Measurements from ENCODE around the gene TMOD2.
"Not testable (repeated sequence)": the region's sequence is repeated elsewhere in the genome, so short reads cannot be mapped to it uniquely, and the experiment has no call there.

The TMOD2 gene

GRCh38 chr15:51775967-51776816, 24.8 kb downstream of the TMOD2 start:
- peak; percentile 32 for DNase-seq

GRCh38 chr15:51776952-51777569, 25.7 kb downstream of the TMOD2 start:
- DNase-seq = peak; percentile 53

- no peak for DNase-seq
Measured at GRCh38 chr15:51780636-51781035, 29.2 kb downstream of the TMOD2 start.

GRCh38 chr15:51781506-51781905, 30.1 kb downstream of the TMOD2 start:
- no peak for DNase-seq

- DNase-seq = no peak
Measured at GRCh38 chr15:51782357-51782896, 31.0 kb downstream of the TMOD2 start.

GRCh38 chr15:51783967-51784366, 32.6 kb downstream of the TMOD2 start:
- DNase-seq = no peak

- not testable (repeated sequence) for DNase-seq
Measured at GRCh38 chr15:51787130-51787529, 35.7 kb downstream of the TMOD2 start.

- not testable (repeated sequence) for DNase-seq
Measured at GRCh38 chr15:51792474-51792873, 41.1 kb downstream of the TMOD2 start.

- DNase-seq = no peak
Measured at GRCh38 chr15:51793521-51794305, 42.3 kb downstream of the TMOD2 start.

- DNase-seq = no peak
Measured at GRCh38 chr15:51796847-51797401, 45.5 kb downstream of the TMOD2 start.

- DNase-seq = no peak
Measured at GRCh38 chr15:51798281-51798680, 46.9 kb downstream of the TMOD2 start.

GRCh38 chr15:51799282-51800252, 48.2 kb downstream of the TMOD2 start:
- no peak for DNase-seq

- DNase-seq = peak; percentile 2
Measured at GRCh38 chr15:51801391-51801835, 50.0 kb downstream of the TMOD2 start.

GRCh38 chr15:51802593-51802992, 51.2 kb downstream of the TMOD2 start:
- DNase-seq = no peak

GRCh38 chr15:51803965-51804364, 52.6 kb downstream of the TMOD2 start:
- no peak for DNase-seq

GRCh38 chr15:51806123-51806522, 54.7 kb downstream of the TMOD2 start:
- no peak for DNase-seq

- DNase-seq = no peak
Measured at GRCh38 chr15:51809457-51809856, 58.1 kb downstream of the TMOD2 start.

GRCh38 chr15:51812598-51812997, 61.2 kb downstream of the TMOD2 start:
- DNase-seq = no peak

- DNase-seq = no peak
Measured at GRCh38 chr15:51814606-51815005, 63.2 kb downstream of the TMOD2 start.

- no peak for DNase-seq
Measured at GRCh38 chr15:51816611-51817010, 65.2 kb downstream of the TMOD2 start.

GRCh38 chr15:51818150-51818549, 66.8 kb downstream of the TMOD2 start:
- no peak for DNase-seq

GRCh38 chr15:51825698-51826097, 74.3 kb downstream of the TMOD2 start:
- DNase-seq = no peak

Measured in CD4-positive, alpha-beta T cell treated with Interferon gamma for 1 hour (primary cell).